SU-DHL-6 (cell line): Measurements from ENCODE around the gene APOC1.
A peak's percentile ranks its signal among the peaks of the same experiment; 100 is the strongest.
"Not testable (repeated sequence)": the region's sequence is repeated elsewhere in the genome, so short reads cannot be mapped to it uniquely, and the experiment has no call there.

ENCODE experiments used
- H2AFZ ChIP-seq: fragments of 200-600 bp; sonication (generic); 2 replicates; pipeline ENCODE4 v1.6.1; 2014; ENCODE audit warnings: low read depth, mild to moderate bottlenecking, moderate library complexity, mixed read lengths, antibody characterized with exemption, low read length; ENCODE audit not compliant: severe bottlenecking
- H3F3A ChIP-seq: fragments of 200-600 bp; shearing (Covaris generic); 2 replicates; pipeline ENCODE4 v1.6.0; 2016; ENCODE audit warnings: antibody characterized with exemption, mild to moderate bottlenecking; ENCODE audit not compliant: insufficient read depth
- H3K27ac ChIP-seq: fragments of 200-600 bp; sonication (generic); 2 replicates; pipeline ENCODE4 v1.5.1; 2016; ENCODE audit warnings: low read depth, mild to moderate bottlenecking, low read length, moderate library complexity, mixed read lengths
- H3K27me3 ChIP-seq: fragments of 200-600 bp; sonication (generic), shearing (Covaris generic); 2 replicates; pipeline ENCODE4 v1.6.0; 2014; ENCODE audit warnings: mild to moderate bottlenecking, low read length
- H3K36me3 ChIP-seq: fragments of 200-600 bp; sonication (generic); 2 replicates; pipeline ENCODE4 v1.6.1; 2014; ENCODE audit warnings: mild to moderate bottlenecking, low read length, mixed read lengths
- H3K4me2 ChIP-seq: fragments of 300-600, 200-600 bp; shearing (Covaris generic), sonication (generic); 2 replicates; pipeline ENCODE4 v1.6.0; 2014; ENCODE audit warnings: low read length, low read depth, mild to moderate bottlenecking; ENCODE audit not compliant: poor library complexity, severe bottlenecking
- H3K4me3 ChIP-seq: fragments of 200-600 bp; sonication (generic); 2 replicates; pipeline ENCODE4 v1.5.1; 2014; ENCODE audit warnings: antibody characterized with exemption, low read length, mild to moderate bottlenecking, mixed read lengths; ENCODE audit not compliant: insufficient read depth, poor library complexity, severe bottlenecking
- H3K79me2 ChIP-seq: fragments of 200-600 bp; sonication (generic); 2 replicates; pipeline ENCODE4 v1.6.1; 2014; ENCODE audit warnings: mild to moderate bottlenecking, low read length, moderate library complexity; ENCODE audit not compliant: insufficient read depth
- H3K9ac ChIP-seq: fragments of 200-600 bp; sonication (generic); 2 replicates; pipeline ENCODE4 v1.7.0; 2014; ENCODE audit warnings: mild to moderate bottlenecking, low read length
- H3K9me2 ChIP-seq: fragments of 200-600 bp; sonication (generic); replicated peaks from 2 replicates; pipeline ENCODE4 v1.6.1; 2014; ENCODE audit warnings: low read length; ENCODE audit not compliant: insufficient read depth
- H3K9me3 ChIP-seq: fragments of 200-600 bp; sonication (generic); 2 replicates; pipeline ENCODE4 v1.6.1; 2014; ENCODE audit warnings: low read length, mixed read lengths; ENCODE audit not compliant: insufficient read depth
- H4K20me1 ChIP-seq: fragments of 200-600 bp; sonication (generic); 2 replicates; pipeline ENCODE4 v1.6.1; 2014; ENCODE audit warnings: low read depth, mild to moderate bottlenecking, antibody characterized with exemption, low read length, moderate library complexity, mixed read lengths
- CTCF ChIP-seq: fragments of 200-600 bp; sonication (generic); IDR thresholded peaks from one replicate; pipeline ENCODE4 v1.5.1; 2017; ENCODE audit warnings: antibody characterized with exemption, mild to moderate bottlenecking, low read length, moderate library complexity; ENCODE audit not compliant: insufficient read depth, poor library complexity, severe bottlenecking
- EZH2phosphoT487 ChIP-seq: fragments of 200-600 bp; sonication (generic), shearing (Covaris generic); conservative IDR thresholded peaks from 2 replicates; pipeline ENCODE4 v1.6.1; 2018; ENCODE audit warnings: mild to moderate bottlenecking, antibody characterized with exemption, low read length, moderate library complexity, mixed read lengths

APOC1 gene

GRCh38 chr19:44925114-44925891 is 10.9 kb downstream of the APOC1 start:
- H3K4me3 ChIP-seq: no peak overlapping the region
- no peaks in the 10 kb centered on the region for H3K9me2 ChIP-seq
- no peak overlapping the region for H3K9ac ChIP-seq
- TF ChIP-seq CTCF (no peak), EZH2phosphoT487 (no peak)
- no peaks in the 10 kb centered on the region for H3F3A ChIP-seq
- H3K27me3 ChIP-seq: no peaks in the 10 kb centered on the region
- H3K9me3 ChIP-seq: no peaks in the 10 kb centered on the region
- no peaks in the 10 kb centered on the region for H4K20me1 ChIP-seq
- no peak overlapping the region for H3K27ac ChIP-seq
- H3K79me2 ChIP-seq: no peaks in the 10 kb centered on the region
- no peak overlapping the region for H3K4me2 ChIP-seq
- no peaks in the 10 kb centered on the region for H3K36me3 ChIP-seq
- H2AFZ ChIP-seq: no peak overlapping the region

- not testable (repeated sequence) for H3K4me3 ChIP-seq, H3K9me2 ChIP-seq, H3F3A ChIP-seq, H3K9ac ChIP-seq, H4K20me1 ChIP-seq, H3K36me3 ChIP-seq, H3K27ac ChIP-seq, H3K27me3 ChIP-seq, H3K79me2 ChIP-seq, H3K9me3 ChIP-seq, H2AFZ ChIP-seq
- H3K4me2 ChIP-seq: peak overlapping the region; percentile 34
These were observed 12.1 kb downstream of the APOC1 start for GRCh38 chr19:44926245-44927077.

- Histone ChIP-seq H3K9me2 (no peaks in the 10 kb centered on the region), H3K9ac (no peak overlapping the region), H3K27ac (no peak overlapping the region), H3F3A (no peaks in the 10 kb centered on the region), H3K9me3 (no peaks in the 10 kb centered on the region), H2AFZ (no peak overlapping the region), H3K36me3 (no peaks in the 10 kb centered on the region), H4K20me1 (no peaks in the 10 kb centered on the region), H3K4me3 (no peak overlapping the region), H3K4me2 (no peak overlapping the region), H3K79me2 (no peaks in the 10 kb centered on the region), H3K27me3 (no peaks in the 10 kb centered on the region)
- TF ChIP-seq CTCF: no peak
- no peak for TF ChIP-seq EZH2phosphoT487
These were observed 13.3 kb downstream of the APOC1 start for GRCh38 chr19:44927746-44928145.

- Histone ChIP-seq H3K4me2 (no peak overlapping the region), H3K9me3 (no peaks in the 10 kb centered on the region)
- TF ChIP-seq EZH2phosphoT487 (no peak), CTCF (no peak)
These were observed 15.7 kb downstream of the APOC1 start for GRCh38 chr19:44930088-44930487.

More at GRCh38 chr19:44930088-44930487, 15.7 kb downstream of the APOC1 start:
- Histone ChIP-seq H3K79me2 (no peaks in the 10 kb centered on the region), H3K4me3 (no peak overlapping the region), H3K9me2 (no peaks in the 10 kb centered on the region), H3K27me3 (no peaks in the 10 kb centered on the region), H4K20me1 (no peaks in the 10 kb centered on the region), H3F3A (no peaks in the 10 kb centered on the region), H3K27ac (no peak overlapping the region), H3K9ac (no peak overlapping the region), H2AFZ (no peak overlapping the region), H3K36me3 (no peaks in the 10 kb centered on the region)
